Heart left ventricle (tissue), 16 donors: ENCODE measurements around the gene MICAL3. TPM values are rescaled to one million over a fixed set of nuclear protein-coding genes. Genes with fewer than 3 reads are reported as not detected.

Experiments
- ATAC-seq, 4 donors: fragments of 200-7000 bp; cut with Tn5 transposase; one replicate each; pipeline ENCODE4 v1.9.1; 2020 to 2022; ENCODE audit warnings: moderate library complexity in 4 of 4, mild to moderate bottlenecking in 3 of 4, moderate number of reproducible peaks in 1 of 4
- DNase-seq, 5 donors: peaks; one replicate each; pipeline ENCODE4 v3.0.0-alpha.2; 2020
- H3K27ac ChIP-seq, 12 donors: fragments of 200-600 bp; sonication (generic) in 4 of 12; one replicate each; pipeline versions ENCODE4 v1.5.0 to v1.8.0; 2016 to 2022; ENCODE audit warnings: mild to moderate bottlenecking in 2 of 12
- H3K27me3 ChIP-seq, 9 donors: fragments of 200-600 bp; sonication (generic) in 2 of 9; one replicate each; pipeline versions ENCODE4 v1.5.1 to v1.8.0; 2016 to 2022; ENCODE audit warnings: mild to moderate bottlenecking in 3 of 9
- H3K36me3 ChIP-seq, 9 donors: fragments of 200-600 bp; sonication (generic) in 2 of 9; one replicate each; pipeline versions ENCODE4 v1.5.0 to v1.8.0; 2018 to 2022; ENCODE audit warnings: mild to moderate bottlenecking in 2 of 9
- H3K4me1 ChIP-seq, 12 donors: fragments of 200-600 bp; sonication (generic) in 4 of 12; one replicate each; pipeline versions ENCODE4 v1.5.0 to v1.8.0; 2016 to 2022; ENCODE audit warnings: mild to moderate bottlenecking in 3 of 12
- H3K4me3 ChIP-seq, 12 donors: fragments of 200-600 bp; sonication (generic) in 4 of 12; one replicate each; pipeline versions ENCODE4 v1.5.0 to v1.8.0; 2017 to 2022; ENCODE audit warnings: mild to moderate bottlenecking in 9 of 12, moderate library complexity in 4 of 12
- H3K9me3 ChIP-seq, 12 donors: fragments of 200-600 bp; sonication (generic) in 4 of 12; one replicate each; pipeline versions ENCODE4 v1.5.0 to v1.8.0; 2016 to 2022; ENCODE audit warnings: mild to moderate bottlenecking in 1 of 12
- CTCF ChIP-seq, 12 donors: fragments of 200-600 bp; sonication (generic) in 4 of 12; IDR thresholded peaks; one replicate each; pipeline versions ENCODE4 v1.5.0 to v1.8.0; 2018 to 2022; ENCODE audit warnings: antibody characterized with exemption in 12 of 12, mild to moderate bottlenecking in 5 of 12
- POLR2A ChIP-seq, 2 donors: fragments of 450-650 bp; IDR thresholded peaks; one replicate each; pipeline ENCODE4 v1.6.1; 2017; ENCODE audit warnings: antibody characterized with exemption in 2 of 2, mild to moderate bottlenecking in 2 of 2, moderate library complexity in 2 of 2
- WGBS, 4 donors: extraction: QIAGEN DNeasy Blood & Tissue Kit in 2 of 4; methylation state at CpG; one replicate each; pipeline versions ENCODE4 v1.1.5 to v1.1.7; 2013 to 2018; 5-methylcytosine and 5-hydroxymethylcytosine counted together
- intact Hi-C, 10 donors: fragments of 100-400 bp; cut with DNase I; formaldehyde crosslinking; loops; one replicate each; pipeline versions ENCODE4 v1.11.1 to v1.14.2; 2022
- polyA plus RNA-seq, 2 donors: library from polyadenylated mRNA; stranded (reverse); fragments of 200-250 nt; gene quantifications; one replicate each; pipeline ENCODE4 v1.2.3, GENCODE V29; 2013
- total RNA-seq, 9 donors: library from RNA; depleted of rRNA in 2 of 9; stranded (reverse); fragments of >200 nt in 2 of 9; fragmentation: NEBNext Ultra II Directional in 3 of 9; extraction: Animal tissue kit (Norgen Biotek cat#: 25700) in 3 of 9; gene quantifications; one replicate each; pipeline versions ENCODE4 v1.1.0 to v1.2.4, GENCODE V29; 2016 to 2023
- donor health status: ischemic (EF 13 %, LVEDD 7.1; RV severe dilation, severe dysfunction).
- donor health status: healthy with polysubstance abuse.
- donor health status: DM: no; HTN: yes; CAD: no.
- donor health status: DM: no; HTN: no; CAD: no.
- donor health status: ischemic (EF 25% LVEDD 6.9; RV normal size, moderate dysfunction).
- donor health status: ischemic (EF 25% LVEDD 5.7; RV mildly dilated, moderate dysfunction).
- donor health status: healthy.
- donor health status: DM: yes; HTN: yes; CAD: no.
- donor health status: ischemic (EF 35%, LVEDD 5.7; RV mildly dilated, moderate dysfunction).
- donor health status: nonischemic (EF 11% LVEDD 7.7; RV severe dilation, severe dysfunction).
- donor health status: DM: yes; HTN: yes; CAD: no.
- donor health status: PGD.
- donor health status: ischemic (EF 29% LVEDD 5.4; RV normal size, mild dysfunction).
- donor health status: nonischemic (EF 23%, LVEDD 6.1; RV moderate dilation, normal function).

Gene MICAL3
- total and polyA plus RNA-seq, 11 donors = 41.3 to 125 (median 83.3) TPM

GRCh38 chr22:17946662-17947367, 77.5 kb downstream of the MICAL3 start:
- 24 to 31% (median 28%) methylated on average over 8 to 9 of the region's 9 CpGs for WGBS, 4 donors
- Histone ChIP-seq H3K9me3 (no peaks in the 10 kb centered on the region), H3K36me3 (no peaks in the 10 kb centered on the region), H3K4me1 (peaks cover 9 to 100% (median 72%) of the 10 kb centered on the region in 12 donors), H3K4me3 (peak overlapping the region in 4 of 12 donors; percentile 7 to 19 (median 10)), H3K27ac (peak overlapping the region in 11 of 12 donors; percentile 37 to 93 (median 82)), H3K27me3 (no peaks in the 10 kb centered on the region)
- intact Hi-C loops = loop anchor here in 1 of 10 donors (5.0 to 10.0 kb wide), 2 partner anchors 35 to 58 kb away; no protein-coding TSS in a partner anchor
- DNase-seq = peak in 3 of 5 donors; percentile 40 to 74 (median 52)
- ATAC-seq = peak in 2 of 4 donors; percentile 3 to 20
- TF ChIP-seq POLR2A (IDR thresholded peaks at IDR 0.05) = no peak
- TF ChIP-seq CTCF (IDR thresholded peaks at IDR 0.05) = no peak

- no peaks in the 10 kb centered on the region for H3K9me3 ChIP-seq
- intact Hi-C loops = loop anchor here in 1 of 10 donors (5.0 to 10.0 kb wide), 2 partner anchors 34 to 59 kb away; no protein-coding TSS in a partner anchor
- TF ChIP-seq POLR2A (IDR thresholded peaks at IDR 0.05) (no peak), CTCF (IDR thresholded peaks at IDR 0.05) (peak in 2 of 12 donors; percentile 7 to 22)
- peak overlapping the region in 4 of 12 donors; percentile 7 to 19 (median 10) for H3K4me3 ChIP-seq
- ATAC-seq (no peak), DNase-seq (no peak)
- peak overlapping the region in 11 of 12 donors; percentile 45 to 93 (median 82) for H3K27ac ChIP-seq
- peaks cover 9 to 99% (median 69%) of the 10 kb centered on the region in 12 donors for H3K4me1 ChIP-seq
- no peaks in the 10 kb centered on the region for H3K27me3 ChIP-seq
- no peaks in the 10 kb centered on the region for H3K36me3 ChIP-seq
- 28 to 43% (median 38%) methylated on average over 14 to 16 of the region's 16 CpGs for WGBS, 4 donors
Observed at GRCh38 chr22:17945888-17946648, 78.3 kb downstream of the MICAL3 start.

- Histone ChIP-seq H3K4me1 (peaks cover 9 to 98% (median 65%) of the 10 kb centered on the region in 12 donors), H3K9me3 (no peaks in the 10 kb centered on the region), H3K27me3 (no peaks in the 10 kb centered on the region), H3K27ac (peak overlapping the region in 11 of 12 donors; percentile 45 to 93 (median 82)), H3K36me3 (no peaks in the 10 kb centered on the region), H3K4me3 (no peak overlapping the region)
- DNase-seq (no peak), ATAC-seq (peak in 1 of 4 donors; percentile 8)
- 45 to 51% (median 50%) methylated on average over 15 of the region's 15 CpGs for WGBS, 4 donors
- TF ChIP-seq CTCF (IDR thresholded peaks at IDR 0.05) (no peak), POLR2A (IDR thresholded peaks at IDR 0.05) (no peak)
- intact Hi-C loops = loop anchor here in 1 of 10 donors (5.0 to 10.0 kb wide), 2 partner anchors 33 to 59 kb away; no protein-coding TSS in a partner anchor
Observed at GRCh38 chr22:17945156-17945887, 79.0 kb downstream of the MICAL3 start.
